Measurements from ENCODE around the gene ZBTB43. TPM values are rescaled to one million over a fixed set of nuclear protein-coding genes. Genes with fewer than 3 reads are reported as not detected.

ZBTB43 gene
- total and polyA plus RNA-seq, 4 donors: 4.6 to 64.3 (median 14.5) TPM

DNA sequence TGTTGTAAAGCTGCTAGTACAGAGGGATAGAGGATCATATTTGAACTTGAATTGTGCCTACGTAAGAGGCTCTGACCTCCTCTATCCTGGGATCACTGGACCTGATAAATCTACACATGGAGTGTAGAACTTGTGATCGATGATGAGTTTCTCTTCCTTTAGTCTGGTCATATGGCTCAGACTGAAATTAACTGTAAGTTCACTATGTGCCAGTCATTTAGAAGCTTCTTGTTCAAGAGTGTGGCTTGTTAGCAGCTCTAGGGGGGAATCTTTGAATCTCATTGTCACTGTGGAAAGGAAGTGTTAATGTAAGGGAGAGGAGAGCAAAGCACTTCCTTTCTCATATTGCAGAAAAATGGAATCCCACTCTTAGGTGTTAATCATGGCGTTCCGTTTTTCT, 67.7 kb downstream of the ZBTB43 start:
- H3K36me3 ChIP-seq (ENCODE audit: control insufficient read depth in 4 of 4, insufficient read depth in 4 of 4, low read length in 4 of 4): peaks cover 0 to 11% (median 8%) of the 10 kb centered on the region in 4 donors

DNA sequence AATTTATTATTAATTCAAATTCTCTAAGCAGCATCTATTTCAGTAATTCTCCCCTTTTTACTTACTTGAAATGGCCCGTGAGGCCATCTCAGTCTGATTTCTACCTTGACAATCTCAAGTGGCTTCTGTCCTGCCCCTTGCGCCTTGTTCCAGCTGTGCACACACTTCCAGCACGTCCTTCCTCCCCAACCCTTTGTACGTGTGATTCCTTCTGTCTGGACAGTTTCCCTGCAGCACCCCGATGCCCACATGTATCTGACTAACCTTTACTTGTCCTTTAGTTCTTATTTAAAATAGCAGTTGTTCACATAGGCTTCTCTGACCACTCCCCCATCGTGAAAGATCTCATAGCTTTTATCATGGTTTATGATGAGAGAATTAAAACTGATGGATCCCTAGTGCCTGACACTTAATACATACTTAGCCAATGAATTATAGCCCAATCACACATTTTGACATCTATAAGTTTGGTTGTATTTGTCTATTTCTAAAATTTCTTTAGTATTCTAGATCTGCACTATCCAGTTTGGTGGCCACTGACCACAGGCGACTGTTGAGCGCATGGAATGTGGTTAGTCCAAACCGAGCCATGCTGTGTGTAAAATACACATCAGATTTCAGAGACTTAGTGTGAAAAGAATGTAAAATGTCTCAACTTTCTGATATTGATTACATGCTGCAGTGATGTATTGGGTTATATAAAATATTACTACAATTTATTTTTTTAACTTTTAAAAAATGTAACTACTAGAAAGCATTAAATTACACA, 69.9 kb downstream of the ZBTB43 start:
- WGBS, 2 donors: 65 to 71% methylated on average over 9 of the region's 9 CpGs
- Histone ChIP-seq H3K9ac (ENCODE audit: insufficient read depth in 1 of 2, low read length in 2 of 2) (no peak overlapping the region), H3K27ac (ENCODE audit: low read depth in 1 of 2, low read length in 1 of 2) (no peak overlapping the region), H3K9me3 (ENCODE audit: control insufficient read depth in 4 of 4, insufficient read depth in 3 of 4, low read length in 3 of 4) (no peaks in the 10 kb centered on the region), H3K36me3 (ENCODE audit: control insufficient read depth in 4 of 4, insufficient read depth in 4 of 4, low read length in 4 of 4) (peaks cover 3 to 12% (median 4%) of the 10 kb centered on the region in 4 donors), H3K27me3 (ENCODE audit: control insufficient read depth in 3 of 3, insufficient read depth in 3 of 3, low read length in 2 of 3) (no peaks in the 10 kb centered on the region), H3K4me1 (ENCODE audit: control insufficient read depth in 5 of 5, insufficient read depth in 5 of 5, low read length in 5 of 5) (peaks cover 0 to 5% (median 0%) of the 10 kb centered on the region in 5 donors), H3K4me3 (no peak overlapping the region)
- TF ChIP-seq, protein P1, sequence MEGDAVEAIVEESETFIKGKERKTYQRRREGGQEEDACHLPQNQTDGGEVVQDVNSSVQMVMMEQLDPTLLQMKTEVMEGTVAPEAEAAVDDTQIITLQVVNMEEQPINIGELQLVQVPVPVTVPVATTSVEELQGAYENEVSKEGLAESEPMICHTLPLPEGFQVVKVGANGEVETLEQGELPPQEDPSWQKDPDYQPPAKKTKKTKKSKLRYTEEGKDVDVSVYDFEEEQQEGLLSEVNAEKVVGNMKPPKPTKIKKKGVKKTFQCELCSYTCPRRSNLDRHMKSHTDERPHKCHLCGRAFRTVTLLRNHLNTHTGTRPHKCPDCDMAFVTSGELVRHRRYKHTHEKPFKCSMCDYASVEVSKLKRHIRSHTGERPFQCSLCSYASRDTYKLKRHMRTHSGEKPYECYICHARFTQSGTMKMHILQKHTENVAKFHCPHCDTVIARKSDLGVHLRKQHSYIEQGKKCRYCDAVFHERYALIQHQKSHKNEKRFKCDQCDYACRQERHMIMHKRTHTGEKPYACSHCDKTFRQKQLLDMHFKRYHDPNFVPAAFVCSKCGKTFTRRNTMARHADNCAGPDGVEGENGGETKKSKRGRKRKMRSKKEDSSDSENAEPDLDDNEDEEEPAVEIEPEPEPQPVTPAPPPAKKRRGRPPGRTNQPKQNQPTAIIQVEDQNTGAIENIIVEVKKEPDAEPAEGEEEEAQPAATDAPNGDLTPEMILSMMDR (IDR thresholded peaks at IDR 0.05; ENCODE audit: control extremely low read depth, extremely low read depth): no peak
- ATAC-seq (ENCODE audit: insufficient read depth, low FRiP score): no peak
- no peak for DNase-seq

More for the DNA sequence above, 67.7 kb downstream of the ZBTB43 start:
- WGBS, 2 donors: 64 to 77% methylated on average over 4 of the region's 4 CpGs
- Histone ChIP-seq H3K9me3 (ENCODE audit: control insufficient read depth in 4 of 4, insufficient read depth in 3 of 4, low read length in 3 of 4) (no peaks in the 10 kb centered on the region), H3K4me3 (no peak overlapping the region), H3K27me3 (ENCODE audit: control insufficient read depth in 3 of 3, insufficient read depth in 3 of 3, low read length in 2 of 3) (no peaks in the 10 kb centered on the region), H3K4me1 (ENCODE audit: control insufficient read depth in 5 of 5, insufficient read depth in 5 of 5, low read length in 5 of 5) (peaks cover 4 to 9% (median 5%) of the 10 kb centered on the region in 5 donors), H3K9ac (ENCODE audit: insufficient read depth in 1 of 2, low read length in 2 of 2) (no peak overlapping the region), H3K27ac (ENCODE audit: low read depth in 1 of 2, low read length in 1 of 2) (no peak overlapping the region)
- ATAC-seq (ENCODE audit: insufficient read depth, low FRiP score) (no peak), DNase-seq (no peak)
- TF ChIP-seq, protein P1 (IDR thresholded peaks at IDR 0.05; ENCODE audit: control extremely low read depth, extremely low read depth): no peak

DNA sequence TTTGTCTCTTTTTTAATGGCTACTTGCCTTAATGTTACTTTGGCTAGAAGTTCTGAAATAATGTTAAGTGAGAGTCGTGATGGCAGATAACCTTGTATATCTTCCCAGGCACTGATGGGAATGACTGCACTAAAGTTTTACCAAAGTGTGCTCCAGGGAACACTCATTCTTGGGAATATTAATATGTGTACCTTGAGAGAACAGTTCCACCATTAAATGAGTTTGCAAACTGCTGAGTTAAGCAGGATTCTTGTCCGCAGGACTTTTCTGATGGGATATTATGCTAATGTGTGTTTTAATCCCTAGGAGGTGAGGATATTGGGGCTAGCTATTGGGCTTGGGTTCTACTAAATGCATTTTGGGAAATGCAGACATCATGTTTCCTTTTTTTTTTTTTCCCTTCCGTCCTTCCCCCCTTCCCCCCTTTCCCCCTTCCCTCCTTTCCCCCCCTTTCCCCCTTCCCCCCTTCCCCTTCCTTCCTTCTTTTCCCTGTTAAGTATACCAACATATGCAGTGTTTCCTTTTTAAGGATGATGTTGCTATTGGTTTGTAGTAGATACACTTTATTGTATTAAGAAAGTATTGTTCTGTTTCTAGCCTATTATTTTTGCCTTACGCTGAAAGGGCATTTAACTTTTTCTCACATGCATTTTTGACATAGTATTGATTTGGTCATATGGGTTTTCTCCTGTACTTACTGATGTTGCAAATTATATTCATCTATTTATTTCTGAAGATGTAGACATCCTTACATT, 71.1 kb downstream of the ZBTB43 start:
- Histone ChIP-seq H3K36me3 (ENCODE audit: control insufficient read depth in 4 of 4, insufficient read depth in 4 of 4, low read length in 4 of 4) (peaks cover 3 to 20% (median 14%) of the 10 kb centered on the region in 4 donors), H3K4me3 (no peak overlapping the region), H3K9ac (ENCODE audit: insufficient read depth in 1 of 2, low read length in 2 of 2) (no peak overlapping the region), H3K27me3 (ENCODE audit: control insufficient read depth in 3 of 3, insufficient read depth in 3 of 3, low read length in 2 of 3) (no peaks in the 10 kb centered on the region), H3K9me3 (ENCODE audit: control insufficient read depth in 4 of 4, insufficient read depth in 3 of 4, low read length in 3 of 4) (no peaks in the 10 kb centered on the region), H3K4me1 (ENCODE audit: control insufficient read depth in 5 of 5, insufficient read depth in 5 of 5, low read length in 5 of 5) (peaks cover 0 to 5% (median 0%) of the 10 kb centered on the region in 5 donors), H3K27ac (ENCODE audit: low read depth in 1 of 2, low read length in 1 of 2) (no peak overlapping the region)
- DNase-seq: no peak
- ATAC-seq (ENCODE audit: insufficient read depth, low FRiP score): no peak
- TF ChIP-seq, protein P1 (IDR thresholded peaks at IDR 0.05; ENCODE audit: control extremely low read depth, extremely low read depth): no peak
- 71 to 90% methylated on average over 3 to 4 of the region's 4 CpGs for WGBS, 2 donors
